NCI-H1694 treated with DMSO at 0.1 percent for 48 hours (cell line): ENCODE measurements around the gene HIF3A.

Experiments used
- DNase-seq: peaks from one replicate; lab custom pipeline; 2025; lab: John Stamatoyannopoulos, UW

The HIF3A gene

GRCh38 chr19:46384396-46384795 lies 87.6 kb downstream of the HIF3A start:
- DNase-seq: peak; percentile 51

GRCh38 chr19:46385636-46386035 lies 88.8 kb downstream of the HIF3A start:
- no peak for DNase-seq

DNA sequence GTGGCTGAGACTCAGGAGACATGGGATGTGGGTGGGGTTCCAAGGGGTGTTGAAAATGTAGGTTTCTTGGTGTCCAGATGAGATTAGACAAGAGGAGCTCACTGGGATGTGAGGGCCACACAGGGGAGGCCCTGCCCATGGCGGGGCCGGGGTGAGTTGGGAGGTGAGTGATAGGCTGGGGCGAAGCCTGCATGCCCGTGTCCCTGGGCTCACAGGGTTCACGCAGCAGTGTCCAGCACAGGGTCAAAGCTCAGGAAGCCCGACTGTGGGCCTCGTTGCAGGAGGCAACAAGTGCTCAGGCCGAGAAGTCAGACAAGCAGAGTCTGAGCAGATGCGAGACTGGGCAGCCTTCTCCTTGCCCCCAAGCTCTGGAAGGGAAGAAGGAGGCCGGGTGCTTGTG lies 89.3 kb downstream of the HIF3A start:
- DNase-seq: no peak

DNA sequence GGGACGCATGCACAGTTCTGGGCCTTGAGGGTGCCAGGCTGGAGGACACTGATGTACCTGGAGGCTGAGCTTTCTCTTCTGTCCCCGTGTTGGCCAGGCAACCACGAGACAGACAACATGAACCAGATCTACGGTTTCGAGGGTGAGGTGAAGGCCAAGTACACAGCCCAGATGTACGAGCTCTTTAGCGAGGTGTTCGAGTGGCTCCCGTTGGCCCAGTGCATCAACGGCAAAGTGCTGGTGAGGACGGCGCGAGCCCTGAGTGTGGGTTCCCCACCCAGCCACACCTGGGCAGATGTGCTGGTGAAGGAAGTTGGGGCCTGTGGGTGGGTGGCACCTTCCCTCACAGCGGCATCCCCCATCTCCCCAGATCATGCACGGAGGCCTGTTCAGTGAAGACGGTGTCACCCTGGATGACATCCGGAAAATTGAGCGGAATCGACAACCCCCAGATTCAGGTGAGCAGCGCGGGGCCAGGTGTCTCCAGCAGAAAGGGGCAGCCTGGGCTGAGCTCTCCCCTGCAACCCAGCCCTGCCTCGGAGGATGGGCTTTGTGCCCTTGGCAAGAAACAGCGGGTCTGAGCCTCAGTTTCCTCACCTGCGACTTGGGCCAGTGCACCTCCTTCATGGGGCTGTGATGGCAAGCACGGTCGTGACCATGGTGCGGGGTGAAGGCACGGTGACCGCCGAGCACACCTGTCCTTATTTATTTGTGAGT lies 90.3 kb downstream of the HIF3A start:
- no peak for DNase-seq

- DNase-seq: no peak
Measured at GRCh38 chr19:46387713-46388130, 90.9 kb downstream of the HIF3A start.

DNA sequence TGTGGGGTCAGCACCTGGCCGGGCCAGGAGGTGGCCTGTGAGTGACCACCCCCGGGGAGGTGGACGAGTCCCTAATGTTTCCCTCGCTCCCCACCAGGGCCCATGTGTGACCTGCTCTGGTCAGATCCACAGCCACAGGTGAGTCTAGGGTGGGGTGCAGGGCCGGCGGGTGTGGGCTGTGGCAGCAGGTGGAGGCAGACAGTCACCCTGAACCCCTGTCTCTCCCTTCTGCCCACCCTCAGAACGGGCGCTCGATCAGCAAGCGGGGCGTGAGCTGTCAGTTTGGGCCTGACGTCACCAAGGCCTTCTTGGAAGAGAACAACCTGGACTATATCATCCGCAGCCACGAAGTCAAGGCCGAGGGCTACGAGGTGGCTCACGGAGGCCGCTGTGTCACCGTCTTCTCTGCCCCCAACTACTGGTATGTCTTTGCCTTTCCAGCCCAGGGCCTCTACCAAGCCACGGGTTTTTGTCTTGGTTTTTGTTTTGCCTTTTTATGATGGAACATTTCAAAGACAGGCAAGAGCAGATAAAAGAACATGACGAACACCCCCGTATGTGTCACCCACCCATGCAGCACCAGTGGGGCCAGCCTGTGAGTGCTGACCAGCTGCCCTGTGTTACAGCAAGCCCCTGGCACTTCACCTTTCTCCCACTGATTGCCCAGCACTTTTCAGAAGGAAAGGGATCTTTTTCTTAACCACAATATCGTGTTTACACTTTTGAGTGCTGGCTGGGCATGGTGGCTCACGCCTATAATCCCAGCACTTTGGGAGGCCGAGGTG lies 91.7 kb downstream of the HIF3A start:
- DNase-seq: no peak

- no peak for DNase-seq
Measured at GRCh38 chr19:46390121-46390858, 93.4 kb downstream of the HIF3A start.

DNA sequence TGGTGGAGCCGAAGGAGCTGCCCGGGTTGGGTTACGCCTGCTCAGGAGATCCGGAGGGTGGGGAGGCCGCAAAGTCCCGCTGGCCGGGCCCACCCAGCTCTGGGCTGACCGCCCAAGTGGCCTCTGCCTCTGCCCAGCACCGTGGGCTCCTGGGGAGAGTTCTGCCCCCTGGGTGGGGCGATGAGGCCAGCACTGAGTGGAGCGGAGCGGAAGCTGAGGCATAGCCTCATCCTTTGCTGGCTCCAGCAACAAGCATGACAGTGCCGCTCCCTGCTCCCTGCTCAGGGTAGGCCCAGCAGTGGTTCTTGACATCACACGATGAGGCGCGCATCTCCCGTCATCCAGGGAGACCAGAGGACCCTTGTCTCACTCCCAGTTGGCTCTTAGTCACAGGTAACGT lies 94.0 kb downstream of the HIF3A start:
- DNase-seq: no peak

- no peak for DNase-seq
Measured at GRCh38 chr19:46391296-46392251, 94.7 kb downstream of the HIF3A start.

GRCh38 chr19:46392252-46392801 lies 95.5 kb downstream of the HIF3A start:
- peak; percentile 46 for DNase-seq

DNA sequence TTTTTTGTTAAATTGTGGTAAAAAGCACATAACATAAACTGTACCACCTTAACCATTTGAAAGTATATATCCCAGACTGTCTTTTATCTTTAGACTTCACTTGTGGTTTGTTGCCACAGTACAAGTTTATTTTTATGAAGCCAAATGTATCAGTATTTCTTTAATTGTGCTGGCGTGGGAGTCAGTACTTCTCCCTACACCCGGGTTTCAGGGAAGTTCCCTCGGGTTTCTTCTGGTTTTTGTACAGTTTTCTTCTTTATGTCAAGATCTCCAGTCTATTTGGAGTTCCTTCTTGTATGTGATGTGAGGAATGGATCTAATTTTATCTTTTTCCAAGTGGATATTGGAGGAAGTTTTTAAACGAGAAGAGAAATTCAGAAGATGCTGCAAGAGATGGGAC lies 96.0 kb downstream of the HIF3A start:
- DNase-seq: no peak
